LNCaP clone FGC (cell line): ENCODE measurements around the gene PLCD1.

Experiments used
- DNase-seq: peaks from one replicate; pipeline ENCODE4 v3.0.0-alpha.2; 2011; ENCODE audit warnings: low read depth
- H3K4me3 ChIP-seq: 2 replicates; pipeline ENCODE4 v1.5.1; 2011; ENCODE audit warnings: mild to moderate bottlenecking, low read depth, low read length, control low read depth
- CTCF ChIP-seq: IDR thresholded peaks from 2 replicates; pipeline ENCODE4 v1.5.1; 2012; ENCODE audit warnings: mild to moderate bottlenecking; ENCODE audit not compliant: control insufficient read depth, insufficient read depth; ENCODE audit errors: extremely low read depth

The PLCD1 gene

GRCh38 chr3:38026856-38027255 is 2.6 kb downstream of the PLCD1 start:
- no peak for DNase-seq
- no peak for TF ChIP-seq CTCF
- H3K4me3 ChIP-seq, result no peak overlapping the region

GRCh38 chr3:38022896-38023709 is 6.3 kb downstream of the PLCD1 start:
- DNase-seq, result no peak
- TF ChIP-seq CTCF, result no peak
- no peak overlapping the region for H3K4me3 ChIP-seq

GRCh38 chr3:38022301-38022700 is 7.1 kb downstream of the PLCD1 start:
- no peak overlapping the region for H3K4me3 ChIP-seq
- TF ChIP-seq CTCF, result no peak
- no peak for DNase-seq

GRCh38 chr3:38021196-38021595 is 8.2 kb downstream of the PLCD1 start:
- no peak overlapping the region for H3K4me3 ChIP-seq
- no peak for TF ChIP-seq CTCF
- DNase-seq, result no peak

GRCh38 chr3:38020342-38020726 is 9.1 kb downstream of the PLCD1 start:
- TF ChIP-seq CTCF, result no peak
- no peak for DNase-seq
- no peak overlapping the region for H3K4me3 ChIP-seq

- no peak for TF ChIP-seq CTCF
- no peak overlapping the region for H3K4me3 ChIP-seq
- DNase-seq, result no peak
These were observed 9.6 kb downstream of the PLCD1 start for GRCh38 chr3:38019658-38020341.
